ENCODE results near the gene CCL26.

DNA sequence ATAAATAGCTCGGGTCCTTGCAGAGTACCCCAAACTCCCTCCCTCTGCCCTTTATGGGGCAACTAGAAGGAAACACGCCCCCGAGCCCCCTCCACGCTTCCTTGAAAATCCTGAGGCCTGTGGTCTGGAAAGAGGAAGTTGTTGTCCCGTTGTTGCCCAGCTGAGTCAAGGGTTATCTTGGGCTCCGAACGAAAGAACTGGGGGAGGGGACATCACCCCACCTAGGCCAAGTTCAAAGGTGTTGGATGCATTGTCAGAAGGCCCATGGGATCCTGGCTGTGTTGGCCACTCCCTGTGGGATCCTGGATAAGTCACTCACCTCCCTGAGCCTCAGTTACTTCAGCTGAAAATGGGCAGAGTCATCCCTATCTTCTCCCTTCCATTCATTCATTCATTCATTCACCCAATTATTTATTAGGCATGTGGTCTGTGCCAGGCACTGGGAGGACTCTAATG, 41.8 kb upstream of the CCL26 start, which contains the start of gene CCL24:
- TF ChIP-seq CTCF (IDR thresholded peaks at IDR 0.05; ENCODE audit: low read depth, low read length, poor library complexity, severe bottlenecking) (no peak), EZH2phosphoT487 (IDR thresholded peaks at IDR 0.05; ENCODE audit: borderline replicate concordance, low read length) (no peak)
